HL-60 (cell line): ENCODE data around the gene FLNB.

Source experiments
- CTCF ChIP-seq: IDR thresholded peaks from one replicate; pipeline ENCODE4 v1.5.1; 2011; ENCODE audit warnings: low read length, control low read depth, inconsistent platforms; ENCODE audit not compliant: insufficient read depth
- POLR2AphosphoS5 ChIP-seq: IDR thresholded peaks from 2 replicates; pipeline ENCODE4 v1.6.1; 2012; ENCODE audit warnings: low read depth
- REST ChIP-seq: IDR thresholded peaks from 2 replicates; pipeline ENCODE4 v1.6.1; 2012; ENCODE audit warnings: low read depth; ENCODE audit not compliant: insufficient replicate concordance

- TF ChIP-seq POLR2AphosphoS5: no peak
- TF ChIP-seq CTCF: no peak
- no peak for TF ChIP-seq REST
These were observed 166.9 kb downstream of the FLNB start for GRCh38 chr3:58175187-58175436.
